Natural killer cell (primary cell): ENCODE measurements around the gene C1orf35. TPM values are rescaled to one million over a fixed set of nuclear protein-coding genes. Genes with fewer than 3 reads are reported as not detected.

Experiments
- ATAC-seq, 3 donors: fragments of 150-1000 bp in 2 of 3; fragments of 200-7000 bp in 1 of 3; cut with Tn5 transposase; 1 replicate in 1 of 3; 2 replicates in 2 of 3; pipeline ENCODE4 v1.10.0; 2021; ENCODE audit warnings: mild to moderate bottlenecking in 2 of 3, moderate library complexity in 2 of 3
- DNase-seq, 2 donors: peaks; one replicate each; pipeline versions ENCODE4 v3.0.0 to v3.0.0-alpha.2; 2013 to 2021; ENCODE audit warnings: mixed read lengths in 1 of 2
- H3K27ac ChIP-seq: one replicate; pipeline ENCODE4 v1.5.1; 2013; ENCODE audit warnings: mild to moderate bottlenecking, low read length
- H3K27me3 ChIP-seq: one replicate; pipeline ENCODE4 v1.6.1; 2013; ENCODE audit warnings: low read length; ENCODE audit not compliant: control insufficient read depth, insufficient read depth
- H3K36me3 ChIP-seq: one replicate; pipeline ENCODE4 v1.6.1; 2013; ENCODE audit warnings: low read length; ENCODE audit not compliant: control insufficient read depth, insufficient read depth
- H3K4me1 ChIP-seq: one replicate; pipeline ENCODE4 v1.6.1; 2013; ENCODE audit warnings: low read length; ENCODE audit not compliant: control insufficient read depth, insufficient read depth
- H3K4me3 ChIP-seq: one replicate; pipeline ENCODE4 v1.5.1; 2013; ENCODE audit warnings: low read length
- H3K9me3 ChIP-seq: one replicate; pipeline ENCODE4 v1.6.1; 2013; ENCODE audit warnings: low read length; ENCODE audit not compliant: control insufficient read depth, insufficient read depth
- H3K27ac Mint-ChIP-seq, 2 donors: one replicate each; pipeline ENCODE4 v1.8.0; 2022; ENCODE audit warnings: mild to moderate bottlenecking in 2 of 2, mixed read lengths in 2 of 2, moderate library complexity in 1 of 2
- H3K27me3 Mint-ChIP-seq, 2 donors: one replicate each; pipeline ENCODE4 v1.8.0; 2022; ENCODE audit warnings: low read depth in 2 of 2, mixed read lengths in 2 of 2
- H3K36me3 Mint-ChIP-seq: one replicate; pipeline ENCODE4 v1.8.0; 2022; ENCODE audit warnings: mixed read lengths
- H3K4me1 Mint-ChIP-seq, 2 donors: one replicate each; pipeline ENCODE4 v1.8.0; 2022; ENCODE audit warnings: mixed read lengths in 2 of 2
- H3K4me3 Mint-ChIP-seq: one replicate; pipeline ENCODE4 v1.8.0; 2022; ENCODE audit warnings: mild to moderate bottlenecking, moderate library complexity, mixed read lengths
- H3K9me3 Mint-ChIP-seq, 2 donors: one replicate each; pipeline ENCODE4 v1.8.0; 2022; ENCODE audit warnings: mixed read lengths in 2 of 2
- WGBS: methylation state at CpG from one replicate; pipeline ENCODE4 v1.1.7; 2013; ENCODE audit warnings: missing lambda C conversion rate; ENCODE audit not compliant: insufficient coverage; 5-methylcytosine and 5-hydroxymethylcytosine counted together
- intact Hi-C: fragments of 100-400 bp; cut with micrococcal nuclease; formaldehyde crosslinking; loops from one replicate; pipeline ENCODE4 v1.14.2; 2022
- total RNA-seq, 4 donors: library from RNA; stranded (reverse); fragments of 120-200 nt in 1 of 4; gene quantifications; one replicate each; pipeline versions ENCODE4 v1.2.3 to v1.2.4, GENCODE V29; 2013 to 2022
- TF ChIP-seq, protein P1 (sequence below): fragments of 200-600 bp; IDR thresholded peaks from one replicate; pipeline ENCODE4 v1.8.0; 2022; ENCODE audit warnings: antibody characterized with exemption

C1orf35 gene
- total RNA-seq, 3 donors from 2014 or later (not counting 1 experiment from before 2014, with no cell fraction given), result 18.9 to 21.6 (median 19.6) TPM

DNA sequence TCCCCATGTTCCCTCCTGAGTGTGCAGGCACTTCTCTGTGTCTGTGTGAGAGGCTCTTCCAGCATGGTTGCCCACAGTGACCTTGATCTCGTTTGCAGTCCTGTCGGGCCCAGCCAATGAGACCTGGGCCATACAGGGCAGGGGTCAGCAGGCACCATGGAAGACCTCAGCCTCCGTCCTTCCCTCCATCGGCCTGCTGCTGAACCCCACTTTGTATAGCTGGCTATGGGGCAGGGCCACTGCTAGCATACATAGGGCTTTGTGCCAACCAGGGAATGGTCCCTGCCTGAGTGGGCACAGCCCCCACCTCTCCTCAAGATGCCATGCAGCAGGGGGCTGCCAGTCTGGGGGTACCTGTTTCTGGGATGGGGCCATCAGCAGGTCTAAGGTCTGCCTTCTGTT is 3.8 kb downstream of the C1orf35 start:
- TF ChIP-seq, protein P1, sequence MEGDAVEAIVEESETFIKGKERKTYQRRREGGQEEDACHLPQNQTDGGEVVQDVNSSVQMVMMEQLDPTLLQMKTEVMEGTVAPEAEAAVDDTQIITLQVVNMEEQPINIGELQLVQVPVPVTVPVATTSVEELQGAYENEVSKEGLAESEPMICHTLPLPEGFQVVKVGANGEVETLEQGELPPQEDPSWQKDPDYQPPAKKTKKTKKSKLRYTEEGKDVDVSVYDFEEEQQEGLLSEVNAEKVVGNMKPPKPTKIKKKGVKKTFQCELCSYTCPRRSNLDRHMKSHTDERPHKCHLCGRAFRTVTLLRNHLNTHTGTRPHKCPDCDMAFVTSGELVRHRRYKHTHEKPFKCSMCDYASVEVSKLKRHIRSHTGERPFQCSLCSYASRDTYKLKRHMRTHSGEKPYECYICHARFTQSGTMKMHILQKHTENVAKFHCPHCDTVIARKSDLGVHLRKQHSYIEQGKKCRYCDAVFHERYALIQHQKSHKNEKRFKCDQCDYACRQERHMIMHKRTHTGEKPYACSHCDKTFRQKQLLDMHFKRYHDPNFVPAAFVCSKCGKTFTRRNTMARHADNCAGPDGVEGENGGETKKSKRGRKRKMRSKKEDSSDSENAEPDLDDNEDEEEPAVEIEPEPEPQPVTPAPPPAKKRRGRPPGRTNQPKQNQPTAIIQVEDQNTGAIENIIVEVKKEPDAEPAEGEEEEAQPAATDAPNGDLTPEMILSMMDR, result no peak
- H3K4me3 ChIP-seq, result no peak overlapping the region
- Mint-ChIP-seq H3K27me3 (no peaks in the 10 kb centered on the region), H3K36me3 (peaks cover 7% of the 10 kb centered on the region), H3K4me3 (peak overlapping the region; percentile 37), H3K9me3 (peaks cover 3 to 8% of the 10 kb centered on the region in 2 donors), H3K4me1 (peaks cover 53 to 55% of the 10 kb centered on the region in 2 donors), H3K27ac (peak overlapping the region; percentile 68 to 79)
- peaks cover 36% of the 10 kb centered on the region for H3K36me3 ChIP-seq
- peaks cover 9% of the 10 kb centered on the region for H3K9me3 ChIP-seq
- intact Hi-C loops, result no loop called here
- no peaks in the 10 kb centered on the region for H3K27me3 ChIP-seq
- no peak overlapping the region for H3K27ac ChIP-seq
- ATAC-seq (no peak), DNase-seq (peak in 1 of 2 donors; percentile 6)
- peaks cover 53% of the 10 kb centered on the region for H3K4me1 ChIP-seq
- 86% methylated on average over 4 of the region's 4 CpGs for WGBS

DNA sequence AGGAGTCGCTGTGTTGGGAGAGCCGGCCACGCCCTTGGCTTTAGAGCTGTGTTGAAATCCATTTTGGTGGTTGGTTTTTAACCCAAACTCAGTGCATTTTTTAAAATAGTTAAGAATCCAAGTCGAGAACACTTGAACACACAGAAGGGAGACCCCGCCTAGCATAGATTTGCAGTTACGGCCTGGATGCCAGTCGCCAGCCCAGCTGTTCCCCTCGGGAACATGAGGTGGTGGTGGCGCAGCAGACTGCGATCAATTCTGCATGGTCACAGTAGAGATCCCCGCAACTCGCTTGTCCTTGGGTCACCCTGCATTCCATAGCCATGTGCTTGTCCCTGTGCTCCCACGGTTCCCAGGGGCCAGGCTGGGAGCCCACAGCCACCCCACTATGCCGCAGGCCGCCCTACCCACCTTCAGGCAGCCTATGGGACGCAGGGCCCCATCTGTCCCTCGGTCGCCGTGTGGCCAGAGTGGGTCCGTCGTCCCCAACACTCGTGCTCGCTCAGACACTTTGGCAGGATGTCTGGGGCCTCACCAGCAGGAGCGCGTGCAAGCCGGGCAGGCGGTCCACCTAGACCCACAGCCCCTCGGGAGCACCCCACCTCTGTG is 4.7 kb downstream of the C1orf35 start:
- intact Hi-C loops, result no loop called here
- WGBS, result 95% methylated on average over 28 of the region's 28 CpGs
- peaks cover 47% of the 10 kb centered on the region for H3K4me1 ChIP-seq
- H3K36me3 Mint-ChIP-seq, result peaks cover 7% of the 10 kb centered on the region
- H3K27ac Mint-ChIP-seq, result peak overlapping the region; percentile 65 to 72
- no peaks in the 10 kb centered on the region for H3K27me3 Mint-ChIP-seq
- peaks cover 3 to 8% of the 10 kb centered on the region in 2 donors for H3K9me3 Mint-ChIP-seq
- peaks cover 49 to 53% of the 10 kb centered on the region in 2 donors for H3K4me1 Mint-ChIP-seq
- H3K27ac ChIP-seq, result no peak overlapping the region
- H3K36me3 ChIP-seq, result peaks cover 39% of the 10 kb centered on the region
- peak overlapping the region; percentile 37 for H3K4me3 Mint-ChIP-seq
- peaks cover 13% of the 10 kb centered on the region for H3K9me3 ChIP-seq
- DNase-seq, result no peak
- ATAC-seq, result no peak
- TF ChIP-seq, protein P1, result no peak
- no peak overlapping the region for H3K4me3 ChIP-seq
- no peaks in the 10 kb centered on the region for H3K27me3 ChIP-seq

DNA sequence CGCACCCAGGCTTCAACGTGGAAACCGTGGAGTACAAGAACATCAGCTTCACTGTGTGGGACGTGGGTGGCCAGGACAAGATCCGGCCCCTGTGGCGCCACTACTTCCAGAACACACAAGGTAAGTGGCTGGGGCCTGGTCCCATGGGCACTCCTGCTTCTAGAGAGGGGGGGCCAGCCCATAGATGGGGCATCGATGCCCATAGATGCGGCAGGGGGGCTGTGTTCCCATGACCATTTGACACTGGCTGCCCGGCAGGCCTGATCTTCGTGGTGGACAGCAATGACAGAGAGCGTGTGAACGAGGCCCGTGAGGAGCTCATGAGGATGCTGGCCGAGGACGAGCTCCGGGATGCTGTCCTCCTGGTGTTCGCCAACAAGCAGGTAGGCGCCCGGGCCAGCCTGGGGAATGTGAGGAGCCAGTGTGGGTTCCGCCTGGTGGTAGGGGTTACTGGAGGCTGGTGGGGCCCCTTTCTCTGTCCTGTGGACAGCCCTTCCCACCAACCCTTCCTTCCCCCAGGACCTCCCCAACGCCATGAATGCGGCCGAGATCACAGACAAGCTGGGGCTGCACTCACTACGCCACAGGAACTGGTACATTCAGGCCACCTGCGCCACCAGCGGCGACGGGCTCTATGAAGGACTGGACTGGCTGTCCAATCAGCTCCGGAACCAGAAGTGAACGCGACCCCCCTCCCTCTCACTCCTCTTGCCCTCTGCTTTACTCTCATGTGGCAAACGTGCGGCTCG is 5.6 kb downstream of the C1orf35 start:
- intact Hi-C loops, result no loop called here
- TF ChIP-seq, protein P1, result no peak
- ATAC-seq (no peak), DNase-seq (peak in 1 of 2 donors; percentile 11)
- no peaks in the 10 kb centered on the region for H3K27me3 ChIP-seq
- Mint-ChIP-seq H3K9me3 (peaks cover 3 to 8% of the 10 kb centered on the region in 2 donors), H3K36me3 (peaks cover 7% of the 10 kb centered on the region), H3K4me3 (peak overlapping the region; percentile 37), H3K27me3 (no peaks in the 10 kb centered on the region), H3K27ac (peak overlapping the region; percentile 65 to 72), H3K4me1 (peaks cover 48 to 50% of the 10 kb centered on the region in 2 donors)
- WGBS, result 90% methylated on average over 33 of the region's 34 CpGs
- H3K4me3 ChIP-seq, result no peak overlapping the region
- no peak overlapping the region for H3K27ac ChIP-seq
- H3K9me3 ChIP-seq, result peaks cover 13% of the 10 kb centered on the region
- peaks cover 54% of the 10 kb centered on the region for H3K4me1 ChIP-seq
- peaks cover 39% of the 10 kb centered on the region for H3K36me3 ChIP-seq
